Activated effector memory CD4-positive, alpha-beta T cell treated with Interleukin-2 at 50 U/mL for 16 hours (primary cell): Measurements from ENCODE around the gene GDPD2.

ENCODE experiments used
- DNase-seq: peaks from one replicate; pipeline ENCODE4 v3.0.0-alpha.2; 2020

Gene GDPD2

DNA sequence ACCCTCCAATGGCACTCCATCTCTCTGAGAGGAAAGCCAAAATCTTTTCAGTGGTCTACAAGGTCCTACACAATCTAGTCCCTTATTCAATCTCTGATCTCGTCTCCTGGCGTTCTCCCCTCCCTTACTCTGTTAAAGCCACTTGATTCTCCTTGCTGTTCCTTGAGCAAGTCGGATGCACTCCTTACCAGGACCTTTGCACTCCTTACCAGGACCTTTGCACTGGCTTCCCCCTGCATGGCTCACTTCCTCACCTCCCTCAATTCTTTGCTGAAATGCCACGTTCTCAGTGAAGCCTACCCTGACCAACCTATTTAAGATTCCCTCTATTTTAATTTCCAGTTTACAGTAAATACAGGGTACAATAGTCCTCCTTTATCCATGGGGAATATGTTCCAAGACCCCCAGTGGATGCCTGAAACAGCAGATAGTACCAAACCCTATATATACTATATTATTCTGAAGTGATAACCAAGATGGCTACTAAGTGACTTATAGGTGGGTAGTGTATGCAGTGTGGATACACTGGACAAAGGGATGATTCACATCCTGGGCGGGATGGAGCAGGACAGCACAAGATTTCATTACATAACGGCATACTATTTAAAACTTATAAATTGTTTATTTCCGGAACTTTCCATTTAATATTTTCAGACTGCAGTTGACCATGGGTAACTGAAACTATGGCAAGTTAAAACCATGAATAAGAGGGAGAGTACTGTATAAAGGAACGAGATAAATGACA lies 15.0 kb downstream of the GDPD2 start:
- DNase-seq: no peak

DNA sequence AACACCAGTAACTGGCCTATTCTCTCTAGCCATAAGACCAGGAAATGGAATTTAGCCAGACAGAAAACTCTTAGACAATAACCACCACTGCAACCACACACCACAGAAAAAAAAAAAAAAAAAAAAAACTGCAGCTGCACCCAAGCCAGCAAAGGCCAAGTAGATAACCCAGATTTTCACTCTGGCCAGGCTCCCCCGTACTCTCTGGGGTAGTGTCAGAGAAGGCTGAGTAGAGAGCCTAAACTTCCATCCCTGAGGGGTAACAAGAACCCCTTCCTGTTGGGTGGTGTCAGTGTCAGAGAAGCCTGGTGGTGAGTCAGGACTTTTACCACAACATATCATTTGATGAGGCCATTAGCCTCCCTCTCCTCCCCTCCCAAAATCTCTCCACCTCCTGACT lies 15.9 kb downstream of the GDPD2 start:
- no peak for DNase-seq

DNA sequence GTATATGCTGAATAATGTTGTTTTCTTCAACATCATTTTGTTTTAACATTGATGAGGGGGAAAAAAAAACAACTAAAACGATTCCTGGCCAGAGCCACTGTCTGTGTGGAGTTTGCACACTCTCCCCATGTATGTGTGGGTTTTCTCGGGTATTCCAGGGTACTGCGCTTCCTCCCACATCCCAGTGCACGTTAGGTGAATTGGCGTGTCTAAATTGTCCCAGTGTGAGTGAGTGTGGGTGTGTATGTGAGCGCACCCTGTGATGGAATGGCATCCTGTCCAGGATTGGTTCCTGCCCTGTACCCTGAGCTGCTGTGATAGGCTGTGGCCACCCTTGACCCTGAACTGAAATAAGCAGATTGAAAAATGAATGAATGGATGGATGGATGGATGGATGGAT lies 19.1 kb downstream of the GDPD2 start:
- no peak for DNase-seq

DNA sequence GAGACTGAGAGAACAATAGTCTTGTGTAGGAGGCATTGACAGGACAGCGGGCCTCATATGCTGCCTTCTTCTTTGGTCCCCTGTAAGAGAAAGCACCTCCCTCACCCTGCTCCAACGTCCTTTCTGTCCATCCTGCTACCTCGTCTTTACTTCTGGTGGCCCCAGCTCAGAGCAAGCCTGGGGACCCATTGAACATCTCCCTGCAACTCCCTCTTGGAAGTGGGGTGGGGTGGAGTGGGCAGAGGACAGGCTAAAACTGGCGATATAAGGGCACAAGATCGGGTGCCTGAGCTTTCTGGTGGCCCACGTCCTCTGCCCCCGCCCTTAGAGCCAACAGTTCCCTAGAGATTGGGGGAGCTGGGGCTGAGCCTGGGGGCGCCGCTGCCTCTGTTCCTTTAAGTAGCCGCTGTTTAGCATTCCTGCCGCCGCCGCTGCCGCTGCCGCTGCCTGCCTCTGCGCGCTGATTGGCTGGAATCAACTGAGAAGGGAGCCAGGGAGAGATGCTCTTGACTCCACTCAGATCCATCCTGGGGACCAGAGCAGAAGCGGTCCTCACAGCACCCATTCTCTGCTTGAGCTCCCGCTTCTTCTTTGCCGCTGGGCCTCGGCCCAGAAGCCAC lies 21.3 kb downstream of the GDPD2 start, which contains the start of gene DLG3:
DLG3 (plus strand) TSS at position 510 of the 620 bp plus-strand sequence. CDS start 367 bp downstream, outside the sequence.
- no peak for DNase-seq

DNA sequence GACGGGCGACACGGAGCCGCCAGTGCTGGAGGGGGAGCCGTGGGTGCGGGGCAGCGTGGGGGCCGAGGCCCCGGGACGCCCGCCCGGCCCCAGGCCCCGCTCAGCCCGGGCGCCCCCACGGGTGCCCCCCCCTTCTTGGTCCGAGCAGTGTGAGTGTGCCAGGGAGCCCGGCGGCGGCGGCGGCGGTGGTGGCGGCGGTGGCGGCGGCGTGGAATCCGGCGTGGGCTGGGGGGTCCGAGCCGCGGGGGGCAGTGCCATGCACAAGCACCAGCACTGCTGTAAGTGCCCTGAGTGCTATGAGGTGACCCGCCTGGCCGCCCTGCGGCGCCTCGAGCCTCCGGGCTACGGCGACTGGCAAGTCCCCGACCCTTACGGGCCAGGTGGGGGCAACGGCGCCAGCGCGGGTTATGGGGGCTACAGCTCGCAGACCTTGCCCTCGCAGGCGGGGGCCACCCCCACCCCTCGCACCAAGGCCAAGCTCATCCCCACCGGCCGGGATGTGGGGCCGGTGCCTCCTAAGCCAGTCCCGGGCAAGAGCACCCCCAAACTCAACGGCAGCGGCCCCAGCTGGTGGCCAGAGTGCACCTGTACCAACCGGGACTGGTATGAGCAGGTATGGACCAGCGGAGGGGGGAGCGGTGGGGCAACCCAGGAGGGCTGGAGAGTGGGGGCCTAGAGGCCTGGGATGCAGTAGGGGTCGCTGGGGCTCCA lies 22.0 kb downstream of the GDPD2 start:
- no peak for DNase-seq

DNA sequence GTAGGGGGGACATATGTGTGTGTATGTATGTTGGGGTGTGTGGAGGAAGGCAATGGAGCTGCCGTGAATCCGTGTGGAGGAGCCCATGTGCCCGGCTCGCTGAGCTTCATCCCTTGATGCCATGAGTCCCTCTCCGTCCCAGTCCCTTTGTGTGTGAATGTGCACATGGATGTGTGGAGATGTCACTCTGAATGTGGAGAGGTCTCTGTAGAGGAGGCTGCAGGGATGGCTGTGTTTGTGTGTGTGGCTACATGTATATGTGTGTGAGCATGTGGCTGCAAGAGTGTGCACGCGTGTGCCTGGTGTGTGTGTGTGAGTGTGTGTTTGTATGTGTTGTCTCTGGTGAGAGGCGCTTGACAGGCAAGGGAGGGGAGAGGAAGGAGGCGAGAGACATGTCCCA lies 22.8 kb downstream of the GDPD2 start:
- no peak for DNase-seq

DNA sequence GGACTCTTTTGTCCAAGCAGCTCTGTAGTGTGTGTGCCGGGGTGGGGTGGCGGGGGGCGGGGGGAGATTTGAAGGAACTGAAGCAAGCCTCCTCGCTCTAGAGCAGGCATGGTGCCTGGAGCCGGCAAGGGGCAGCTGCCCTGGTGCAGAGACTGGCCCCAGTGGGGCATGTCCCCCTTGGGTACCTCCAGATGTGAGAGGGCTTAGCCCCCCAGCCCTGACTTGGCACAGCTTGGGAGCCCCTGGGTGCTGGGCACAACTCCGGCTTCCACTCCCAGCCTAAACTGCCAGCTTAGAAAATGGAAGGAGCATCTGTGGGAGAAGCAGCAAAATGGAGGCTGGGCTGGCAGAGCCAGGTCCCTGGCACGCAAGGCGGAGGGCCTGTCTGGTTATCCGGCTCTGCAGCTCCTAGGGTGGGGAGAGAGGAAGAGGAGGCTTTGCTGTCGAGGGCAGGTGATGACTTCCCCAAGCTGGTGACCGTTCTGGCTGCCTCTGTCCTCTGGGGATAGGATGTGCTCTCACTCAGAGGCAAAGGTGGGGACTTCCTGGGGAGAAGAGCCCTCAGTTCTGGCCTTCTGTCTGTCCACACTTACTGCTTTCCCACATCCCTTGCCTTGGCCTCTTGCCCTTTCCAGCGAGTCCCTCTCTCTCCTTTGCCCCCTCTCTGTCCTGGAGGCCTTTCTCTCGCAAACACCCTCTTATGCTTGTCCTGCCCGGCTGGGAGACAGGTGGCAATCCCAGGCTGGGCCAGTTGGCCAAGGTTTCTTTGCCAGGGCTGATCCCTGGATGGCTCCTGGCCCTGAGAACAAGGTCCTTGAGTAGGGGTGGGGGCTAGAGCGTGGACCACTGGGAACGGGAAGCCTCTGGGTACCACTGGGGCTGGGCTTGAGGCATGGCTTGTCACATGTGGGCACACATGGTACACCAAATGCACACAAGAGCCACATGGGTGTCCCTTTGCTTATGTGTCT lies 23.6 kb downstream of the GDPD2 start:
- no peak for DNase-seq

DNA sequence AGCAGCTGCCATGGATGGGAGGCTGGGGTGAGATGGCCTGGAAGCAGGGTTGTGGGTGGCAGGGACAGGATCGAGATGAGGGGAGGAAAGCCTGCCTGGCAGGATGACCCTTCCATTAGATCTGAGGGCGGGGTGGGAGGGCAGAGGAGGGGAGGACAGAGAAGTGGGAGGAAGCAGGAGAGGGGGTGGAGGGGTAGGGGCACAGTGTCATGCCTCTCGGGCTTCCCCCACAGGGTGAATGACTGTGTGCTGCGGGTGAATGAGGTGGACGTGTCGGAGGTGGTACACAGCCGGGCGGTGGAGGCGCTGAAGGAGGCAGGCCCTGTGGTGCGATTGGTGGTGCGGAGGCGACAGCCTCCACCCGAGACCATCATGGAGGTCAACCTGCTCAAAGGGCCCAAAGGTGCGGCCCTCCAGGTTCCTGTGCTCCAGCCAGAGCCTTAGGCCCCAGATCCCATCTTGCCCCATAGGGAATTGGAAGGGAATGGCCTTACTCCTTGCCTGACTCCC lies 26.4 kb downstream of the GDPD2 start:
- no peak for DNase-seq

DNA sequence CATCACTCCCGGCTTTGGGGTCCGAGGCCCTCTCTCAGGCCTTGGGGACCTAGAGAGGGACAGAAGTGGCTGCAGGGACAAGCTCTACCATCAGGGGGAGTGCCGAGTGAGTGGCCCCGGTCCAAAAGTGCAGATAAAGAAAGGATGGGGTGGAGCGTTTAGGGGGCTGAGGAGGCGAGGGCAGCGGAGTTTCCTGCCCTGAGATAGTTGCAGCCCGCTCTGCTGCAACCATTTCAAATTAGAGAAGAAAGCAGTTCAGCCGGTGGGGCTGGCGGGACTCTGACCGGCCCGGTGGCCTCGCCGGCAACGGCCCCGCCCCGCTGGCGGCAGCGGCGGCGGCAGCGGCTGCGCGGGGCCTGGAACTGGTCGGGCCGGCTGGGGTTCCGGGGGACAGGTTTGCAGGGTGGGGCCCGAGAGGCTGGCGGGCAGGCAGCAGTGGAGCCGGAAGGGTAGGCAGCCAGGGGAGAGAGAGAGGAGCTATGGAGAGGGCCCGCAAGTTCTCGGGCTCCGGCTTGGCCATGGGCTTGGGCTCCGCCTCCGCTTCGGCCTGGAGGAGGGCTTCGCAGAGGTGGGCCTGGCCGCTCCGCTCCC lies 29.1 kb downstream of the GDPD2 start:
- DNase-seq: peak; percentile 45

DNA sequence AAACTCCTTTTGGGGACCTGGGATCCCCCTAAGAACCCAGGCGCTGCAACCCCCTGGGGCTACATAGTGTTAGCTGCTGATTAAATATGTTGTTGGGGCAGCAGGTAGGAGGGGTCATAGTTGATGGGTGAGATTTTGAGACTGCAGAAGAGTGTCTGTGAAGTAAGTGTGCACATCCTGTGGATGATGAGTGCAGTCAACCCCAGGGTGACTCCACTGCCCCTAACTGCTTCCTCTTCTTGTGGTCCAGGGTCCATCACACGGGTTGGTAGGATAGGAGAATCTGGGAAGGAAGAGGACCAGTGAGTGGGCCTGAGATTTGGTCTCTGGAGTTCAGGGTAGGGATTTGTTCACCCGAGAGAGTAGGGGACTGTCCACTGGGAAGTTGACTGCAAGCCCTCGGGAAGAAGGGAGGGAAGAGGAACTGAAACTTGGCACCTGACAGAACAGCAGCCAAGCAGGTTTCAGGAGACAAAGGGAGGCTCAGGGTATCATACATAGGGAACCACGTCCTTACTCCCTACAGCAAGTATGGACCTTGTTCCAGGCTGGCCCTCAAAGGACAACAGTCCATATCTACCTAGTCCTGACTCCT lies 30.0 kb downstream of the GDPD2 start:
- DNase-seq: no peak

DNA sequence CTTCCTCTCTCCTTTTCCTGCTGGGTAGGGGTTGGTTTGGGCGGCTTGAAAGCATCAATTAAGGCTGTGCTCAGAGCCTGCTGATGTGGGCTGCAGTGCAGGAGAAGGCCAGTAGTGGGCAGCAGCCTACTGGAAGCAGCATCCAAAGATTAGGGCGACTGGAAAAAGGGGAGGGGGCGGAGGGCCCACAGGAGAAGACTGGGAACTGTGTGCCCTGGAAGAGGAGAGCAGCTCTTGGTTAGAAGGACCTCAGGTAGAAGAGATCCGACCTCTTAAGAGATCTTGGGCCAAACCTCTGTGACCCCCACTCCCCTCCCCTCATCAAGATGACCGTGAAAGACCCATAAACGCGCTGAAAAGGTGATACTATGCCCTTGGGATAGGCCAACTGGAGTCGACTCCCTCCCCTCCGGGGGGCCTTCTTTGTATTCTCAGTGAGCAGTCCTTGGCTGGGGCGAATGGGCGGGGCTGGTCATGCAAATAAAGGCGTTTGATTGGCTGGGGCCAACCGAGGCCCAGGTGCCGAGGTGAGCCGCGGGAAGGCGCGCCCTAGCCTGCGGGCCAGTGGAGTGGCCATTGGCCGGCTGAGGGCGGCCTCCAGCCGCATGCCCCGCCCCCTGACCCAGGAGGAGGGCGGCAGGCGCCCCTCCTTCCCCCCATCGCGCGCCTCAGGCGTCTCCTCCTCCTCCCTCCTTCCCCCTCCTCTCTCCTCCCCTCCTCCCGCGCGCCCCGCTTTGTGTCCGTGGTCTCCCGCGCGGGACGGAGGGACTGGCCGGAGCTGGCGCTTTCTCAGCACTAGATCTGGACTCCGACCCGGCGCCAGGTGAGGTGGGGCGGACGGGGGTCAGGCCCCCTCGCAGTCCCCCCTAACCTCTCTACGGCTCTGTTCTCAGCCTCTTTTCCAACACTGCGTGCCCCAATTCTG lies 31.6 kb downstream of the GDPD2 start:
- peak; percentile 61 for DNase-seq

DNA sequence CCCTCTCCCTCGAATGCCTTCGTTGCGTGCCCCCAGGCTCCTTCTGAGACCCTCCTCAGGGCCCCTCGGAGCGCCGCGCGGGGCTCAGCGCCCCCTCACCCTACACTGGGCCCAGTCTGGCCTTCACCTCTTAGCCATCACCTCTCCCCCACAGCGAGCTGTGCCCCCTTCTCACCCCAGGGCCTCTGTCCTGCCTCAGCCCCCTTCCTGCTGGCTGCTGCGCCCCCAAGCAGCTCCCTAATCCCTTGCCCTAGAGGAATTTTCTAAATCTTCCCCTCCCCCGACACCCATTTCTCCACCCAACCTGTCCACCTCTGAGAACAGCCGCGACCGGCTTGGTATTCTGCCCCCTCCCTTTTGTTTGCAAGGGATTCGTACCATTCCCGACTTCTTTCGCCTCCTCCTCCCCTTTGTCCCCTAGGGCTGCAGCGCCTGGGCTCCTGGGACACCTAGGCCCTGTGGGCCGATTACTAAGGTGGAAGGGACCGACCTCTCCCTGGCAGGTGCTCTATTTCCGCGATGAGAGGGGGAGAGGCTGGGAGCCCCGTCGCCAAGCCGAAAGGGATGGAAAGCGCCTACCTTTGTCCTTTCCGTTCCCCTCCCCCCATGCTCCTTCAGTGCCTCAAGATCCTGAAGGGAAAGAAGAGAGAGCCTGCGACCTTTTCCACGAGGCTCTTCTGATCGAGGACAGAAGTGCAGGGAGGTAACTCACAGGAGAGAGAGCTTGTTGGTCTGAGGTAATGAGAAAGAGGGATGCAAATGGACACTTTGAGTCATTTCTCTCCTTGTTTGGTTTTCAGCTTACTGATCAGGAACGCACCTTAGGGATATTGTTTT lies 32.5 kb downstream of the GDPD2 start:
- DNase-seq: no peak

DNA sequence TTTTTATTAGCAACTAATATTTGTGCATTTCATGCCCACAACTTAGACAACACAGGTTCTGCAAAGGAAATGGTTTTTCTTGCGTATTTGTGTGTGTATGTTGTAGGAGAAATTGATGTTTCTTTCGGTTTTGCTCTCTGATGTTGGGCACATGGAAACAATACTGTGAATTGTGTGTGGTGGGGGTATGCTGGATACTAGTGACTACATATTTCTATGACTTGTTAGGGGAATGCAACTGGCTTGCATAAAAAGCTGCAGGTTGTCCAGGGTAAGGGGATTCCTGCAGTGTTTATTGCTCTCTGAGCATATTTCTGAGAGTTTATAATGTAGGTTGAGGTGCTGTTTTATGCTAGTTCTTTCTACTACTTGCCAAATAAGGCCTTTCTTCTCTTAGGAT lies 33.1 kb downstream of the GDPD2 start:
- DNase-seq: no peak

DNA sequence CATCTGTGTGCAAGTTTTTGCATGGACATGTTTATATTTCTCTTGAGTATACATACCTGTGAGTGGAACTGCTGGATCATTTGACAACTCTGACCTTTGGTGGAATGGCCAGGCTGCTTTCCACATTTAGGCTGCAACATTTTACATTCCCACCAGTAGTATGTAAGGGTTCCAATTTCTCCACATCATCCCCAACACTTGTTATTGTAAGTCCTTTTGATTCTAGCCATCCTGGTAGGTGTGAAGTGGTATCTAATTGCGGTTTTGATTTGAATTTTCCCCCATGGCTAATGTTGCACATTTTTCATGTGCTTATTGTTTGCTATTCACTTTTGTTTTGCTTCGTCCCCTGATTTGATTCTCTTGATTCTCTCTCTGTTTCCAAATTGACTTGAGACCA lies 37.9 kb downstream of the GDPD2 start:
- no peak for DNase-seq

DNA sequence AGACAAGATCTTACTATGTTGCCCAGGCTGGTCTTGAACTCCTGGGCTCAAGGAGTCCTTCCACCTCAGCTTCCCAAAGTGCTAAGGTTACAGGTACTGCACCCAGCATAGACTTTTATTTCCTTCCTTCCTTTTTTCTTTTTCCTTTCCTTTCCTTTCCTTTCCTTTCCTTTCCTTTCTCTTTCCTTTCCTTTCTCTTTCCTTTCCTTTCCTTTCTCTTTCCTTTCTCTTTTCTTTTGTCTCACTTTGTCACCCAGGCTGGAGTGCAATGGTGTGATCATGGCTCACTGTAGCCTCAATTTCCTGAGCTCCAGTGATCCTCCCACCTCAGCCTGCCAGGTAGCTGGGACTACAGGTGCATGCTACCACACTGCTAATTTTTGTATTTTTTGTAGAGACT lies 40.9 kb downstream of the GDPD2 start:
- DNase-seq: no peak

DNA sequence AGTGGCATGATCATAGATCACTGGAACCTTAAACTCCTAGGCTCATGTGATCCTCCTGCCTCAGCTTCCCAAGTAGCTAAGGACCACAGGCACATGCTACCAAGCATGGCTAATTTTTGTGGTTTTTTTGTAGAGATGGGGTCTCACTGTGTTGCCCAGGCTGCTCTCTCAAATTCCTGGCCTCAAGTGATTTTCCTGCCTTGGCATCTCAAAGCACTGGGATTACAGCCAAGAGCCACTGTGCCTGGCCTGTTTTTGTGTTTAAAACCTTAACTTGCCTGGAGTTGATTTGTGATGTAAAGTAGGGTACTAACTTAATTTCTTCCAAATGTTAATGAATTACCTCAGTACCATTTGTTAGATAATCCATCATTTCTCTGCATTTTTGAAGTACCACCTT lies 43.9 kb downstream of the GDPD2 start:
- DNase-seq: no peak

DNA sequence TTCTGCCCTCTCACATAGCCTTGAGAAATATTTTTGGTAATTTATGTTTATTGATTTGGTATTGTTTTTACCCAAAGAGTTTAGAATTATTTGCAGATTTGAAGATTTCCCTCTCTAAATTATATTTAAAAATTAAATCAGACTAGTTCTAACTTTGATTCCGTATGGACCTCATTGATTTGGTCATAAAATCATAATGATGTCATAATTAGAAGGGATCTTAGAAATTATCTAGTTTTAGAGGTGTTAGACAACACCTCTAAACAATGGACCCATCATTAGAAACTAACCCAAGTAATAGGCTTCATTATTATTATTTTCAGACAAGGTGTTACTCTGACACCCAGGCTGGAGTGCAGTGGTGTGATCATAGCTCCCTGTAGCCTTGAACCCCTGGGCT lies 45.6 kb downstream of the GDPD2 start:
- DNase-seq: no peak

DNA sequence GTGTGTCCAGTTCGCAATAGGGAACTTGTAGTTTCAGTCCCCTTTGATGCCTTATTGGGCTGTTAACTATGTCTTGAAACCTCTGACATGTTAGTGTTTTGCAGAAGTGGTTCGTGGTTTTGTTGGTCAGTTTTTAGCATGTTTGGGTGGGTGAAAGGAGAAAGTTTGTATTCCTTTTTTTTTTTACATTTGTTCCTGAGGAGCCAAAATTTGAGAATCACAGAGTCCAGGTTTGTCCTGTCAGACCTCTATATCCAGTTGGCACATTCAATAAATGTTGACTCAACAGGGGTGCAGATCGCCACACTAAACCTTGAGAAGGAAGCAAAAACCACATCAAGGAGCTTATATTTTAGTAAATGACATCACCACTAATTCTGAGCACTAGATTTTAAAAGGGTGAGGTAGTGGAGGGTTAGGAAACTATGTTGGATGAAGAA lies 47.8 kb downstream of the GDPD2 start:
- DNase-seq: no peak

DNA sequence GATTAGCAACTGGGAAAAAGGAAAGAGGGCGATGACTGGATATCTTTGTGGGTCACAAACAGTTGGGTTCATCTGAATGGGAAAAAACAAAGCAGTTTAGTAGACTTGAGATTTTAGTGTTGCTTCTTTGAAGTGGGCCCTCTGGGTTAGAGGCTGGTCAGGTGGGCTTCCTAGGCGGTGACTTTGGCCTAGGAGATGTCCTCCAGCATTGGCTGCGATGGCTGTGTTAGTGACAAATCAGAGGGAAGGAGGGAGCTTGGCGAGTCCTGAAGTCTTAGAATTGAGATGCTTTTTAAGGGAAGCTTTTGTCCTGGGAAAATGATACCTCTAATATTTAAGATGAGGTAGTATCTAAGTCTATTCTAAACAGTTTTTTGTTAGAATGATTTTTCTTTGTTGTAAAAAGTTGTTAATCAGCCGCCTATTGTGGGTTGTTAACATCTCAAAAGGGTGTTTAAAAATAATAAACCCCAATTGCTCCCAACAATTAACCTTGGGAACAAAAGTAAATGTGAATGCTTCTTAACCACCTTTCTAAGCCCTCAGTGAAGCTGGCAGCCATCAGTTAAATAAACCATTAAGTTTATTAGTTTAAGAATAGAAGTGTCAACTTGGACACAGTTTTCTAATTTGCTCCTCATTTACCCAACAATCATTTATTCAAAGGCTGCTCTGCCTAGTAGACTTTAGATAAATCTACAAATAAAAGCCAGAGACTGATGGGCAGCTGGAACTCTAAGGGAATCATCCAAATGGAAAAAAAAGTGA lies 53.2 kb downstream of the GDPD2 start:
- no peak for DNase-seq
